Stimulated activated CD4-positive, alpha-beta T cell treated with anti-CD3 and anti-CD28 coated beads, Interleukin-1b, Interleukin-23, amount 100 ng/mL, for 24 hours (primary cell): Measurements from ENCODE around the gene MAP1S.

ENCODE experiments used
- DNase-seq, 4 experiments: peaks; one replicate each; pipeline ENCODE4 v3.0.0-alpha.2; 2020; ENCODE audit warnings: low read depth in 4 of 4, low spot score in 1 of 4

The MAP1S gene

DNA sequence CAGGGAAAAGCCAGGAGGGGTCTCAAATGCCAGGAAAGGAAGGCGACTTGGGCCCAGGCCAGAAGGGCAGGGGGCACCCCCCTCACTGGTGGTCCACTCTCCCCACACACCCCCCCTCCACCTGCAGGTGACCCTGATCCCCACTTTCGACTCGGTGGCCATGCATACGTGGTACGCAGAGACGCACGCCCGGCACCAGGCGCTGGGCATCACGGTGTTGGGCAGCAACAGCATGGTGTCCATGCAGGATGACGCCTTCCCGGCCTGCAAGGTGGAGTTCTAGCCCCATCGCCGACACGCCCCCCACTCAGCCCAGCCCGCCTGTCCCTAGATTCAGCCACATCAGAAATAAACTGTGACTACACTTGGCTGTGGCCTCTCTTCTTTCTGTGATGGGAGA lies 14.9 kb downstream of the MAP1S start:
- DNase-seq: no peak

DNA sequence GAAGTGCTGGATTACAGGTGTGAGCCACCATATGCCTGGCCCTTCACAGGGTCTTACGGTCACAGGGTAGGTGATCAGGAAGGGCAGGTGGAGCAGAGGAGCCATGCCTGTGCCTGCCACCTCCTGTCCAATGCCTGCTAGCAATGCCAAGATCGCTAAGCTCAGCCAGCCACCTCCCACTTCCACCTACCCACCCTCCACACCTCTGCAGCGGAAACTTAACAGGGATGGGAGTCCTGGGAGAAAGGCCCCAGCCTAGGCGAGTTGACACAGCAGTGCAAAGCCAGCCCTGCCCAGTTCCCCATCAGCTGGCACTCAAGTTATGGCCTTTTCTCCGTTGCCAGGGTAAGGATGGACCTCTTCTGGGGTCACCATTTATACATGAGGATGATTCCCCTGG lies 16.1 kb downstream of the MAP1S start:
- DNase-seq: no peak

- no peak for DNase-seq
Measured at GRCh38 chr19:17737690-17738153, 18.4 kb downstream of the MAP1S start.

DNA sequence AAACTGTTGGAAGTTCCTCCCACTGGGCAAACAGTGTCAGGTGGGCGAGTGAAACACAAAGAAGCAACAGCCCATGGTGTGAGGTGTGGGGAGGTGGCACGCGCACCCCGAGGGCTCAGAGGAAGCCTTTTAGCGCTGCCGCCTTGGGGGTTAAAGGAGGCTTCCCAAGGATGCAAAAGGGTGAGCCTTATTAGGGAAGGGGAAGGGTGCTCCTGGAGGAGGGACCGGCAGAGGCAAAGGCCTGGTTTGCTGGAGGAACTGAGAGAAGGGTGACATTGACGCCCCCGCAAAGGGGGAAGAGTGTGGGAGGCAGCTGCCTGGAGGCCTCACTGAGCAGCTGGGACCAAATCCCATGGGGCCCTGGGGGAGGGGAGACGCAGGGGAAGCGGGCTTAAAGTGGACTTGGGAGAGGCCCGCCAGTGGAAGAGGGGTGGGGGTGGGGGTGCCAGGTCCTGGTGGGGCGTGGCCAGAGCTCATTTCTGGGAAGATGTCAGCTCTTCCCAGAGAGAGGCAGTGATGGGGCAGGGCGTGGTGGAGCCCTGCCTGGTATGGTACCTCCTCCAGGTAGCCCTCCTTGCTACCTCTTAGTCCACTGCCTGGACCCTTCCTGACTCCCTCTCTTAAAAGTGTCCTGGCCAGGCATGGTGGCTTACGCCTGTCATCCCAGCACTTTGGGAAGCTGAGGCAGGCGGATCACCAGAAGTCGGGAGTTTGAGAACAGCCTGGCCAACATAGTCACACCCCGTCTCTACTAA lies 20.0 kb downstream of the MAP1S start:
- no peak for DNase-seq

- DNase-seq: no peak
Measured at GRCh38 chr19:17741456-17741855, 22.2 kb downstream of the MAP1S start.

- DNase-seq: no peak
Measured at GRCh38 chr19:17743874-17744580, 24.7 kb downstream of the MAP1S start.

DNA sequence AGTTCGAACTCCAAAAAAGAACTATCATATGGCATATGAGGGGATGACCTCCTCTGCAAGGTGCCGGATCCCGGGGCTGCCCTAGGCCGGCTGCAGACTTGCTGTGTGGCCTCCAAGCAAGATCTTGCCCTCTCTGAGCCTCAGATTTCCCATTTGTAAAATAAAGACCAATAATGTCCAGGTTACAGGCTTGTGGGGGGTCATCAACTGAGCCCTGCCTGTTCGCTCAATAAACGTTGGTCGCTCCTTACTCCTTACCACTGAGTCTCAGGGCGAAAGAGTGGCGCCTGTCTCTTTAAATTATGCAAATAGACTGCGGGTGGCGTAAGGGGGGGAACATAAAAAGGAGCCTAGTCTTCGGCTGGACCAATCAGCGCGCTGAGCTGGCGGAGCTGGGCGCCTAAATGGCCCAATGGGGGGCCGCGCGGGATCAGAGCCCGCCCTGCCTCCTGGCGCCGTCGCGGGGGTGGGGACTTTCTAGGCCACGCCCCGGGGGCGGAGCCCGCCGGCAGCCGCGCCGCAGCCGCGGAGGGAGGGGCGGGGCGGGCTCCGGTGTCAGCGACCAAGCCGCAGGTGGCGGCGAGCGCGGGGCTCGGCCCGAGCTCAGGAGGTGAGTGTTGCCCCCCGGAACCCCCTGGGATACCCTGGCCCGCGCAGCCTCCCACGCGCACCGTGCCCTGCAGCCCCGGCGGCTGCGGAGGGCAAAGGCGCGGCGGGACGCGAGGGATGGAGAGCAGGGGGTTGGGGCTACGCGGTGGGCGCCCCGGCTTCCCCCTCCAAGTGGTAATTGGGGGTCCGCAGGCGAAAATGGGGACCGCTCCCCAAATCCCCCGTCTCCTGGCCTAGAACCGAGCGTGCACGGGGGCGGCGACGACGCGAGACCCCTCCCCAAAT lies 28.2 kb downstream of the MAP1S start:
- peak; percentile 85 to 93 (median 90) for DNase-seq

- no peak for DNase-seq
Measured at GRCh38 chr19:17748884-17749638, 29.8 kb downstream of the MAP1S start.

- peak in 1 of 4 experiments; percentile 21 for DNase-seq
Measured at GRCh38 chr19:17749912-17750317, 30.6 kb downstream of the MAP1S start.

GRCh38 chr19:17751103-17751911 lies 32.0 kb downstream of the MAP1S start, which contains the start of gene FCHO1:
TSS of gene FCHO1 (plus strand) at chr19:17751477. CDS start at chr19:17755165, 3,688 bp downstream.
- peak; percentile 50 to 84 (median 64) for DNase-seq

DNA sequence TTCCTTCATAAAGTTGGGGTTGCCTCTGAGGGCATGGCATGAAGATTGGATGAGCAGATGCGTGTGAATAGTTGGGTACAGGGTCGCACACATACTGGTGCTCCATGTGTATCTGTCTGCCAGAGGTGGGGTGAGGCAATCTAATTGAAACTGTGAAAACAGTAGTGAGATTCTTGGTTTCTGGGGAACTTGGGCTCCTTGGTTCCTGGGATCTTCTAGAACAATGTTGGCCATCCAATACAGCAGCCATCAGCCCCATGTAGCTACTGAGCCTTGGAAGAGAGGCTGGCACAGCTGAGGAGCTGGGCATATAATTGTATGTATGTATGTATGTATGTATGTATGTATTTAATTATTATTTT lies 32.6 kb downstream of the MAP1S start:
- DNase-seq: no peak

- DNase-seq: no peak
Measured at GRCh38 chr19:17752865-17753639, 33.8 kb downstream of the MAP1S start.

GRCh38 chr19:17753976-17754375 lies 34.7 kb downstream of the MAP1S start:
- DNase-seq: no peak

DNA sequence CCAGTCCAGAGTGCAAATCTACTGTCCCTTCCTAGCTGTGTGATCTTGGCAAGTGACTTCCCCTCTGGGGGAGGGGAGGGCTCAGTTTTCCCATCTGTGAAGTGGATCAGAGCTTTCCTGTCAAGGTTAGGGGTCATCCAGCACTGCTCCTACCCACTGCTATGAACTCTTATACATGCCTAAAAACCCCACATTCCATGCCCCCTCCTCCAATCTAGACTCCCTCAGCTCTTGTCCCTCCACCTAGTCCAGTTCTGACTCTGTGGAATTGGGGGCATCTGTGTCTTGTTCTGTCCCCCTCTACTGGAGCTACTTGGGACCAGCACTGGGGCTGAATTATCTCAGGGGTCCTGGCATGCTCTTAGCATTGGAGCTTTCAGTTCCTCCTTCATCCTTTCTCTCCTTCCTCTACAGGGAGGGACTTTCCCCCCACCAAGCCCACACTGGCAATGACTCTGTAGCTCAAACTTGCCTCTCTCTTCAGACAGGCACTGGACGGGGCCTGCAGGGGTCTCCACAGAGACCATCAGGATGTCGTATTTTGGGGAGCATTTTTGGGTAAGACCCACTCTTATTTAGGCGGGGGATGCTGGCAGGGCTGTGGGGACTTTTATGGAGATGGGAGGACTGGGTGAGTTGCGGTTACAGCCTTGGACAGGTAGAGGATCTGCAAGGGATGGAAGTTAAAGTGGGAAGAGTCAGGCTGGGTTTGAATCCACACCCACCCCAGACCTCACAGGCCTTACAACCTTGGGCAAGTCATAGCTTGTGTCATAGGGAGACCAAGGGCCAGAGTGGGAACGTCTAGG lies 35.6 kb downstream of the MAP1S start:
- no peak for DNase-seq

DNA sequence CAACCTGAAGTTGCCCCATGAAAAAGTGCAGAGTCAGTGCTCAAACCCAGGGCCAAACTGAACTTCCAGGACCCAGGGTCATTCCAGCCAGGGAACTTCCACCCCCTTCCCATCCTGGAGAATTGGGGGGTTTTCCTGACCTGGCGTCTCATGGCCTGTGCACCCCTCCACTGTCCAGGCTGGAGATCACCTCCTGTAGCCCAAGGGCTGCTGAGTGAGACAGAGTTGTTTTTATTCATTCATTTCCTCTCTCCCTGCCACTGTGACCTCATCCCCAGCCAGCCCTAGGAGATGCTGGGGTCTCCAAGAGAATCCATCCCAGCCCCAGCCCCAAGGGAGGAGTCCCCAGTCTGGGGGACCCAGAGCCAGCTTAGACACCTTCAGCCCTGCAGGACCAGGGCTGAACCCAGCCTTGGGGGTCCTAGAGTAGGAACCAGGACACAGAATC lies 36.2 kb downstream of the MAP1S start:
- no peak for DNase-seq

DNA sequence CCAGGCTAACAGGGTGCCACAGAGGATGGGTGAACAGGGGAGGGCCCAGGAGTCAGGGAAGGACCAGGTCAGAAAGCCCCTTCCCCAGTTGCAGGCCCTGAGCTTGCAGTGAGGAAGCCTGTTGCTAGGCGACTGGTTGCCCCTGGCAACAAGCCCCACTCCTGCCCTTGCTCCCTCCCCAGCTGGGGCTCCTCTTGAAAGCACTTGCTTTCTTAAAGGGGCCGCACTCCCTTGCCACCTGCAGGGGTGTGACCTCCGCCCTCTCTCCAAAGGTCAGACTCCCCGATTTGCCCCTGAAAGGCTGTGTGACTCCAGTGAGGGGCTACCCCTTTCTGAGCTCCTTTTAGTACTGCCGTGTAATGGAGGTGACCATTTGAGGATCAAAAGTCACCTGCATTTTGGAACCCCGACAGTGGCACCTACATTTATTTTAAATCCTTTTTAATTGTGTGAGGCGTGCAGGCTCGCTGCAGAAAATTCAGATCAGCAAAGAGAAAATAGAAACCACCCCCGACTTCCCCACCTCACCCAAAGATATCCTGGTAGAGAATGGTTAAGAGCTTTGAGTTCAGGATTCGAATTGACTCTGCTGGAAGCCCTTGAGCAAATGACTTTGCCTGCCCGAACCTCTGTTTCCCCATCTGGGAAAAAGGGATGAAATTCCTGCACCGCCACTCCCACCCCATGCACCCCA lies 36.8 kb downstream of the MAP1S start:
- DNase-seq: no peak

DNA sequence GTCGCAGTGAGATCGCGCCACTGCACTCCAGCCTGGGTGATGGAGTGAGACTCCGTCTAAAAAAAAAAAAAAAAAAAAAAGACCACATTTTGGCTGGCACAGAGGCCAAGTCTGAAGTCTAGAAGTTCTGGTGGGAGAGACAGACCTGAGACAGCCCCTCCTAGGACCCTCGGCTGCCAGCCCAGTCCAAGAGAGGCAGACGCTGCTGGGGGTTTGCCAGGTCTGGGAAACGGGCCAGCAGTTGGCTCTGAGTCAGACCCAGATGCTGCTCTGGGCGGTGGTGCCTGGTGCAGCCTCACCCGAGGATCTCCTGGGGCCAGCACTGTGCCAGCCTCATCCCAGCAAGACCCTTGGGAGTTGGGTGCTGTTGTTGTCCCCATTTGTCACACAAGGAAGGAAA lies 37.8 kb downstream of the MAP1S start:
- no peak for DNase-seq

GRCh38 chr19:17758515-17758914 lies 39.2 kb downstream of the MAP1S start:
- DNase-seq: no peak
